Measurements from ENCODE around the gene ZNF71.

Gene ZNF71

GRCh38 chr19:56594783-56595547, at the start of gene ZNF71:
TSS of gene ZNF71 (plus strand) at chr19:56595302. CDS start at chr19:56601559, 6,257 bp downstream.
- peak; percentile 81 for FAIRE-seq
- DNase-seq (ENCODE audit: insufficient read length, low spot score): peak; percentile 91

- no peak for DNase-seq (ENCODE audit: insufficient read length, low spot score)
- no peak for FAIRE-seq
Measured at GRCh38 chr19:56547535-56547934, 47.6 kb upstream of the ZNF71 start.

- DNase-seq (ENCODE audit: insufficient read length, low spot score) (no peak), FAIRE-seq (no peak)
Measured at GRCh38 chr19:56554272-56554869, 40.7 kb upstream of the ZNF71 start.

GRCh38 chr19:56562766-56563165, 32.3 kb upstream of the ZNF71 start:
- FAIRE-seq (no peak), DNase-seq (ENCODE audit: insufficient read length, low spot score) (no peak)

GRCh38 chr19:56566904-56567273, 28.2 kb upstream of the ZNF71 start:
- DNase-seq (ENCODE audit: insufficient read length, low spot score) (peak; percentile 6), FAIRE-seq (no peak)

GRCh38 chr19:56567274-56568120, 27.6 kb upstream of the ZNF71 start, which contains the start of gene ZNF470:
TSS of gene ZNF470 (plus strand) at chr19:56567468. CDS start at chr19:56570312, 2,844 bp downstream.
- DNase-seq (ENCODE audit: insufficient read length, low spot score) (peak; percentile 81), FAIRE-seq (peak; percentile 93)

GRCh38 chr19:56572589-56572988, 22.5 kb upstream of the ZNF71 start:
- FAIRE-seq (no peak), DNase-seq (ENCODE audit: insufficient read length, low spot score) (no peak)

GRCh38 chr19:56573914-56574313, 21.2 kb upstream of the ZNF71 start:
- FAIRE-seq (no peak), DNase-seq (ENCODE audit: insufficient read length, low spot score) (no peak)

- no peak for FAIRE-seq
- DNase-seq (ENCODE audit: insufficient read length, low spot score): no peak
Measured at GRCh38 chr19:56577719-56578602, 17.1 kb upstream of the ZNF71 start.

GRCh38 chr19:56594446-56594782, 688 bp upstream of the ZNF71 start:
- no peak for DNase-seq (ENCODE audit: insufficient read length, low spot score)
- no peak for FAIRE-seq

- no peak for DNase-seq (ENCODE audit: insufficient read length, low spot score)
- peak; percentile 93 for FAIRE-seq
Measured at GRCh38 chr19:56595548-56595899, 422 bp downstream of the ZNF71 start.

- DNase-seq (ENCODE audit: insufficient read length, low spot score): no peak
- no peak for FAIRE-seq
Measured at GRCh38 chr19:56596676-56597075, 1.6 kb downstream of the ZNF71 start.

- FAIRE-seq: no peak
- no peak for DNase-seq (ENCODE audit: insufficient read length, low spot score)
Measured at GRCh38 chr19:56597696-56598095, 2.6 kb downstream of the ZNF71 start.

GRCh38 chr19:56601375-56601774, 6.3 kb downstream of the ZNF71 start:
- FAIRE-seq (no peak), DNase-seq (ENCODE audit: insufficient read length, low spot score) (peak; percentile 20)

- DNase-seq (ENCODE audit: insufficient read length, low spot score) (no peak), FAIRE-seq (no peak)
Measured at GRCh38 chr19:56603829-56604228, 8.7 kb downstream of the ZNF71 start.

GRCh38 chr19:56608274-56608964, 13.3 kb downstream of the ZNF71 start:
- no peak for FAIRE-seq

GRCh38 chr19:56611288-56611687, 16.2 kb downstream of the ZNF71 start:
- FAIRE-seq: no peak

More at GRCh38 chr19:56608274-56608964, 13.3 kb downstream of the ZNF71 start:
- DNase-seq (ENCODE audit: insufficient read length, low spot score): no peak

GRCh38 chr19:56612737-56613136, 17.6 kb downstream of the ZNF71 start:
- no peak for FAIRE-seq
- DNase-seq (ENCODE audit: insufficient read length, low spot score): no peak

More at GRCh38 chr19:56611288-56611687, 16.2 kb downstream of the ZNF71 start:
- no peak for DNase-seq (ENCODE audit: insufficient read length, low spot score)

- DNase-seq (ENCODE audit: insufficient read length, low spot score) (no peak), FAIRE-seq (no peak)
Measured at GRCh38 chr19:56613639-56614038, 18.5 kb downstream of the ZNF71 start.

- FAIRE-seq: no peak
- DNase-seq (ENCODE audit: insufficient read length, low spot score): no peak
Measured at GRCh38 chr19:56617531-56617930, 22.4 kb downstream of the ZNF71 start.

Data from HTR-8/SVneo (cell line).